ENCODE data around the gene CAST.

Gene CAST

DNA sequence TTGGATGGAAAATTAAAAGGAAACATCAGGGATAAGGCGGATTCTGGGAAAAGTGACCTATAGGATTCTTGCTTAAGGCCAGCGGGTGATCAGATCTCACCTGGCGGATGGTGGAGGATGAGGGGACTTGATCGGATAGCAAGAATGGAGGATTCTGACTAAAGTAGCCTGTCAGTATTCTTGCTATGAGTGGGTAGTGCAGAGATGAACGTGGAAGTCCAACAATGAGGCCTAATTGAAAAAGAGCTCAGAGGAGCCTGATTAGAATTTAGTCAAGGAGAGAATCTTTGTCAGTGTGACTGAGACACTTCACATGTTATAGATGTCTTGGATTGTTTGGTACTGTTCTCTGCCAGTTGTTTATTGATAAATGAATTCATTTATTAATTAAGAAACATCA, 24.9 kb downstream of the CAST start:
- no peak overlapping the region for H3K27ac ChIP-seq

DNA sequence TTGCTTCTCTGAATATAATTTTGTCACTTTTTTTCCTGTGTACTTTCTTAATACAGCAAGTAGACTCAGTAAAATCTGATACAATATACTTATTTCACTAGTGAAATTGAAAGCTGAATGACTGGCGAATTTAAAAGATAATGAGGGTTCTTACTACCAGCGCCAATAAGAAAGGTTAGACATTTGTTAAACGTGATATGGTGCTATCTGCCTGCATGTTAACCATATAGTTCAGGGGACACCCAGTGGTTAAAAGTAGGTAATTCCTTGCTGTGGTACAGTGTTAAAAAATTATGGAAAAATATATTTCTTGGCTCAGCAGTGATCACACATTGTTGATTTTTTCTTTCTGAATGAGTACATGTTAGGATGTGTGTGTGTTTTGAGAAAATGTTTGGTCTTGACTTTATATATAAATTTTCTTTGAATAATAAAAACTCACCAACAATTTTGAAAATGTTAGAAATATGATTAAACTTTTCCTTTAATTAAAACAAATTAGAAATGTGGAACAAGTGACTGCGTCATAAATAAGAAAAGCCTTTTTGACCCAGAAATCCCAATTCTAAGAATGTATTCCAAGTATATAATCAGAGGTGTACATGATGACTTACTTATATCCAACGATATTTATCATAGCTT, 25.8 kb downstream of the CAST start:
- TF ChIP-seq, protein P1, sequence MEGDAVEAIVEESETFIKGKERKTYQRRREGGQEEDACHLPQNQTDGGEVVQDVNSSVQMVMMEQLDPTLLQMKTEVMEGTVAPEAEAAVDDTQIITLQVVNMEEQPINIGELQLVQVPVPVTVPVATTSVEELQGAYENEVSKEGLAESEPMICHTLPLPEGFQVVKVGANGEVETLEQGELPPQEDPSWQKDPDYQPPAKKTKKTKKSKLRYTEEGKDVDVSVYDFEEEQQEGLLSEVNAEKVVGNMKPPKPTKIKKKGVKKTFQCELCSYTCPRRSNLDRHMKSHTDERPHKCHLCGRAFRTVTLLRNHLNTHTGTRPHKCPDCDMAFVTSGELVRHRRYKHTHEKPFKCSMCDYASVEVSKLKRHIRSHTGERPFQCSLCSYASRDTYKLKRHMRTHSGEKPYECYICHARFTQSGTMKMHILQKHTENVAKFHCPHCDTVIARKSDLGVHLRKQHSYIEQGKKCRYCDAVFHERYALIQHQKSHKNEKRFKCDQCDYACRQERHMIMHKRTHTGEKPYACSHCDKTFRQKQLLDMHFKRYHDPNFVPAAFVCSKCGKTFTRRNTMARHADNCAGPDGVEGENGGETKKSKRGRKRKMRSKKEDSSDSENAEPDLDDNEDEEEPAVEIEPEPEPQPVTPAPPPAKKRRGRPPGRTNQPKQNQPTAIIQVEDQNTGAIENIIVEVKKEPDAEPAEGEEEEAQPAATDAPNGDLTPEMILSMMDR (IDR thresholded peaks at IDR 0.05): peak; percentile 63
- TF ChIP-seq ZFX (IDR thresholded peaks at IDR 0.05; ENCODE audit: borderline replicate concordance): no peak
- H3K27ac ChIP-seq: no peak overlapping the region

More for the DNA sequence above, 24.9 kb downstream of the CAST start:
- TF ChIP-seq ZFX (IDR thresholded peaks at IDR 0.05; ENCODE audit: borderline replicate concordance): no peak
- TF ChIP-seq, protein P1 (IDR thresholded peaks at IDR 0.05): no peak

DNA sequence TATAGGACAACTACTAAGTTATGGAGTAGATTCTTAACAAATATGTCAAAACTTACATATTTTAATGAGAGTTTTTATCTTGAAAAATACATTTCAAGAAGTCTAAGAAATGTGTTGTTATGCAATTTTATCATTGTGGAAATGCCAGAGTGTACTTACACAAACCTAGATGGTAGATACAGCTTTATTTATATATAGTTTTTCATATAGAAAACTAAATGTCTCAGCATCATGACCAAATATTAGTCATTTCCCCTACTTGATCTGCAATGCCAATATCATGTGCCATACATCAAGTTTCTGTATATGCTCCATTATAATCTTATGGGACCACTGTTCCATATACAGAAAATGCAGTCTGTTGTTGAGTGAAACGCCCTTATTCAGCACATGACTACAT, 28.7 kb downstream of the CAST start:
- H3K27ac ChIP-seq: no peak overlapping the region
- TF ChIP-seq ZFX (IDR thresholded peaks at IDR 0.05; ENCODE audit: borderline replicate concordance): no peak
- TF ChIP-seq, protein P1 (IDR thresholded peaks at IDR 0.05): no peak

DNA sequence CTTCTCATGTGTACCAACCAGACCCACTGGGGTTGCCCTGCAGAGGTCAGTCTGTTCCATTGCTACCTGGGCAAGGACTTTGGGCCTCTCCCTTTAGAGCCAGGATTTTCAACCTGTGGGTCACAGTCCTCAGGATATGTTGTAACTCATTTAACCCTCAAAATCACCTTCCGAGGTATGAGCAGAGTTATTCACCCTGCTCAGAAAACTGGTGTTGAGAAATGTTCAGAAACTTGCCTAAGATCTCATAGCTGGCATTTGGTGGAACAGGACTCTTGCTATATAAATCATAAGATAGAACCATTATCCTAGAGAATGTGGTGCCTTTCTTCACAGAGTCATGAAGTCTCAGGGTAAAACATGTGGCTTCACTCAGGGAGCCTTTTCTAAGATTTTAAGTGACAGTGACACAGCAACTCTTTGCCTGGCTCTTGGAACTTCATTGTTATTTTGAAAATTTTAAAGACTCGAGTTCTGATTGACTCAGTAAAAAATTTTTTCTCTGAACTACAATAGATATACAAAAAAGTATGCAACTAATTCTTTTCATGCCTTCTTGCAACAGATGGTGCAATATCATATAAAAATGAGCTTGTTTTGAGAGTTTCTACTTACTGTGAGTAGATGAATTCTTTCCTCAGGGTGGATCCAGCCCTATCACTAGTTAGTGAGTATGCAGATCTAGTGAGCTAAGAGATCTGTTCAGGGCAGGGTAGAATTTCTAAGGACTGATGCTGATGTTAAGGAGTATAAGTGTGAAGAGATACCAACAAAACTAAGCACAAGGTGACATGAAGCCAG, 29.5 kb downstream of the CAST start:
- TF ChIP-seq, protein P1 (IDR thresholded peaks at IDR 0.05): no peak
- TF ChIP-seq ZFX (IDR thresholded peaks at IDR 0.05; ENCODE audit: borderline replicate concordance): no peak
- H3K27ac ChIP-seq: no peak overlapping the region

DNA sequence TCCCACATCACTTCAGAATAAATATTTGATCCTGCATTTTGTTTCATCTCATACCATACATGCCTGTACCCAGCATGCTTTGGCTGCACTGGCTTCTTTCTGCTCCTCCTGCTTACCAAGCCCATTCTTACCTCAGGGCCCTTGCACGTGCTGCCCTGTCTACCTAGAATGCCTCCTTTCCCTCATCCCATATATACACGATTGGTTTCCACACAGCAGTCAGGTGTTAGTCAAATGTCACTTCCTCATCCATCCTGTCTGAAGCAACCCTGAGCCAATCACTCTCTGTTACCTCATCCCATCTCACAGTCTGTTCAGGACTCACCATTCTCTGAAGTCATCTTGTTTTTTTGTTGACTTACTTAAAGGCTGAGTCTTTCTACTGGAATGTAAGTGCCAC, 30.3 kb downstream of the CAST start:
- no peak overlapping the region for H3K27ac ChIP-seq
- no peak for TF ChIP-seq ZFX (IDR thresholded peaks at IDR 0.05; ENCODE audit: borderline replicate concordance)
- TF ChIP-seq, protein P1 (IDR thresholded peaks at IDR 0.05): no peak

DNA sequence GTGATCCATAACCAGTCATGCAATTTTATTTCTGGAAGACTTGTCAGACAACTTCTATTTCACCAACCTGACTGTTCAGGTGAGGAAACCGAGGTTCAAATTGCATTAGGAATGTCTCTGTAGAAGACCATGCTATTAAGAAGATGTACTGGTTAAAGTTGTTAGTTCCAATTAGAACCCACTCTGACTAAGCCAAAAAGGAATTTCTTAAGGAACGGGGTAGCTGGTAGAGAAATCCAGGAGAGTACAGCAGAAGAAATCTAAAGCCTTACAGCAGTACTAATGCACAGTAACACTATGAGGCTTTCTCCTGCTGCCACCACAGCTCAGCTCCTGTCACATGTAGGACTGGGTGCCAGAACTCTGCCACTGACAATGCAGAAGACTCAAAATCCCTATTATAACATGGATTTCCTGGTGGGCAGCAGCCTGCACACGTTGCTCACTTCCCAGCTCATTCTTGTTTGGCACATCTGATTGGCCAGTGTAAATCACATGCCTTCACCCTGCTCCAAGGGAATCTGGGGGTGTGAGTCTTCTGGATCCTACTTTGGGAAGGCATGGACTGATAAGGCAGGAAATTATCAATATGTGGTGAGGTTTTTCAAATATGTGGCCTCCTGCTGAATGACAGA, 37.1 kb downstream of the CAST start:
- TF ChIP-seq, protein P1 (IDR thresholded peaks at IDR 0.05): no peak
- TF ChIP-seq ZFX (IDR thresholded peaks at IDR 0.05; ENCODE audit: borderline replicate concordance): no peak
- no peak overlapping the region for H3K27ac ChIP-seq
